GM18505 (cell line): ENCODE results near the gene ZNF121.
"Not testable (repeated sequence)": the region's sequence is repeated elsewhere in the genome, so short reads cannot be mapped to it uniquely, and the experiment has no call there.

Experiments
- ATAC-seq: cut with Tn5 transposase; IDR thresholded peaks from one replicate; pipeline ENCODE4 v1.9.1; 2021; ENCODE audit not compliant: unreplicated experiment
- POLR2A ChIP-seq: IDR thresholded peaks from 4 replicates; pipeline ENCODE4 v1.6.1; 2011; ENCODE audit warnings: borderline replicate concordance; ENCODE audit not compliant: insufficient read depth, insufficient read length; ENCODE audit errors: extremely low read depth

ZNF121 gene

DNA sequence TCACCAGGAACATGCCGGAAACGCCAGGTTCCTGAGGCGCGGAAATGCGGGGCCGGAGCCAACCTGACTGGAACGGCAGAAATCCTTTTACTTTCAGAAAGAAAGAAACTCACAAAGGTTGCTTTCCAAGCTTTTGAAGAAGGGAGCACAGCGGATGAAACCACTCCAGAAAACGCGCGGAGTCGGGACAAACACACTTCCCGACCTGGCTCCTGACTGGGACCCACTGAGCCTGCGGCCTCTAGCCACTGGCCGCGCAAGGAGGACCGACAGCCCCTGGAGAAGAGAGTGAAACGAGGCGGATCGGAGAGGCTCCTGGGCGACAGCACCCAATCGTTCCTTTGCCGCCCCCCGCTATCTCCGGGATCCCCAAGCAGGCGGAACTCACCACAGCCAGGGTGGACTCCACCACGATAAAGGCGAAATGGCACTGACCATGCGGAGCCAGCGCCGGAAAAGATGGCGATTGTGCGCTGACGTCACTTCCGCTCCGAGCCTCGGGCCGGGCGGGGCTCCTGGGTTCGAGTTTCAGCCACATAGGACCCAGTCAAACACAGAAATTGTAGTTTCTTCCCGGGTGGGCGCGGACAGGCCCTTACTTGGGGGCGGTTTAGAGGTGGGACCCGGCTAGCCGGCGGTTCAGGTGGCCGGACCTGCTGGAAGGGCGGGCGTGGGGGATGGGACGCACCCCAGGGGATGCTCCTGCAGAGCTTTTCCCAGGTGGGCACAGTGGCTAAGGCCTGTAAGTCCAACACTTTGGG, at the start of gene ZNF121:
ZNF121 (minus strand) TSS at position 432 of the 761 bp plus-strand sequence. CDS start 16,407 bp downstream, outside the sequence.
- peak; percentile 92 for ATAC-seq

DNA sequence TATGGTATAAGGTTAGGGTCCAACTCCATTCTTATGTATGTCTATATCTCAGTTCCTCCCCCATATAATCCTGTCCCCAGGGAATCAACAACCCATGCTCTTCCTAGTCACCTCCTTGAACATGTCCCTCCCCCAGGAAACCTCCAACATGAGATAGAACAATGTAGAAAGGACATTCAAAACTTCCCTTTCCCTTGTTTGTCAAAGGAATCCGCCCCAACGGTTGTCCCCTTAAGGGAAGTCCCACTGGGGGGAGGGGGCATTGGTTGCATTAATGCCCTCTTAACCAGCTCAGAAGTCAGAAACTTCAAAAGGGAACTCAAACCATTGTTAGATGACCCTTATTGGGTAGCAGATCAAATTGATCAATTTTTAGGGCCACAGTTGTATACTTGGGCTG, 43.6 kb upstream of the ZNF121 start:
- no peak for TF ChIP-seq POLR2A
- ATAC-seq = no peak

More for the DNA sequence above, at the start of gene ZNF121:
- peak; percentile 93 for TF ChIP-seq POLR2A

DNA sequence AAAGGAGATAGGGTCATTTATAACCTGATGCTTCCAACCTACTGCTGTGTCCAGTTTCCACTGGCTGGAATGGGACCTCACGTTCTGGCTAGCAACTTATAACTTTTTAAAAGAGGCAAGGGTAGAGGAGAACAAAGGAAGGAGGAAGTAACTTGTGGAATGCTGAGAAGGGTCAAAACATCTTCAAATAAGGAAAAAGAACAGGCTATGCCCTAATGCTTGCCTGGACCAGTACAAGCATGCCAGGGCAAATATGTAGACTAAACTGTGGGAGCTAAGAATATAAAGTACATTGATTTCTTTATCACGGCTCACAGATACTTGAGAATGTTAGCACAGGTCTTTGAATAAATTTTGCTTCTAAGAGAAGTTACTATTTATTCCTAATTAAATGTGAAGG, 38.2 kb upstream of the ZNF121 start:
- no peak for TF ChIP-seq POLR2A
- ATAC-seq = no peak

DNA sequence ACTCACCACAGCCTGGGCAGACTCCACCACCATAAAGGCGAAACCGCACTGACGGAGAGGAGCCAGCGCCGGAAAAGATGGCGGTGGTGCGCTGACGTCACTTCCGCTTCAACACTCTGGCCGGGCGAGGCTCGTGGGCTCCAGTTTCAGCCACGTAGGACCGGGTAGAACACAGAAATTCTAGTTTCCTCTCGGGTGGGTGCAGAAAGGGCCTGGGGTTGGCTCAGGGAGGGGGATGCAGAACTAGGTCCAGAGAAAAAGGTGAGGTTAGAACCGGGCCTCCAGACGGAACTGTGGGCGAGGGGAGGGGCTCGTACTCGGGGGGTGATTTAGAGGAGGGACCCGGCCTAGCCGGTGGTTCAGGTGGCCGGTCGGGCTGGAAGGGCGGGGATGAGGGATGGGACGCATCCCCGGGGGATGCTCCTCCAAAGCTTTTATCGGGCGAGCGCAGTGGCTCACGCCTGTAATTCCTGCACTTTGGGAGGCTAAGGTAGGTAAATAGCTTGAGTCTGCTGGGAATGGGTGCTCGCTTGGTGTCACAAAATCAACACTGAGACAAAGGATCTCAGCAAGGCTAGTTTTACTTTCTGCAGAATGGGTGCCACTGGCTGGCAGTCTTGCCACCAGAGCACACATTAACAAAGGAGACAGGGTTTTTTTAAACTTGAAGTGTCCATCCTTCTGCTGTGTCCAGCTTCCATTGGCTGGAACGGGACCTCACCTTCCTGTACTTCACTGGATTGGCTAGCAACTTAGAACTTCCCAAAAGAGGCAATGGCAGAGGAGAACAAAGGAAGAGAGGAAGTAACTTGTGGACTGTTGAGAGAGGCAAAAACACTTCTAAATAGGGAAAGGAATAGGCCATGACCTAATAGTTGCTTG, 37.1 kb upstream of the ZNF121 start, which contains the start of gene ZNF561:
ZNF561 (minus strand) TSS at position 77 of the 882 bp plus-strand sequence. CDS start 1,776 bp downstream, outside the sequence.
- peak; percentile 78 for TF ChIP-seq POLR2A
- peak; percentile 83 for ATAC-seq

DNA sequence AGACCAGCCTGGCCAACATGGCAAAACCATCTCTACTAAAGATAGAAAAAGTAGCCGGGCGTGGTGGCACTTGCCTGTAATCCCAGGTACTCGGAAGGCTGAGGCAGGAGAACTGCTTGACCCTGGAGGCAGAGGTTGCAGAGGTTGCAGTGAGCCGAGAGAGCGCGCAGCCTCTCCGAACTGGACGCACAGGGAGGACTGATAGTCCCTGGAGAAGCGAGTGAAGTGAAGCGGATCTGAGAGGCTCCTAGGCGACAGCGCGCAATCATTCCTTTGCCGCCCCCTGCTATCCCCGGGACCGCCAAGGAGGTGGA, 36.5 kb upstream of the ZNF121 start:
- TF ChIP-seq POLR2A = no peak
- no peak for ATAC-seq

DNA sequence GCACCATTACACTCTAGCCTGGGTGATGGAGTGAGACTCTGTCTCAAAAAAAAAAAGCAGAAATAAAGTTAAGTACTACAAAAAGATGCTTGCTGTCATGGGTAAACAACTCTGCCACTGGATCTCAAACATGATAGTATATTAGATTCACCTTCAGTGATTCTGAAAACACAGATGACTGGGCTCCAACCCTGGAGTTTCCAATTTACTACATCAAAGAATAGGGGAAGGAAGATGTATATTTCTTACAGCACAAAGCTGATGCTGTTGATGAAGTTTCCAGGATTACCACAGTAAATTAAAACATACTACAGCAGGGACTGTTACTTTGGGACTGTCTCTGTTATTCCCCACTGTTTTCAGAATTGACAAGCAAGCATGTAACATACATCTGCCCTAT, 31.5 kb upstream of the ZNF121 start:
- no peak for ATAC-seq
- TF ChIP-seq POLR2A = no peak

DNA sequence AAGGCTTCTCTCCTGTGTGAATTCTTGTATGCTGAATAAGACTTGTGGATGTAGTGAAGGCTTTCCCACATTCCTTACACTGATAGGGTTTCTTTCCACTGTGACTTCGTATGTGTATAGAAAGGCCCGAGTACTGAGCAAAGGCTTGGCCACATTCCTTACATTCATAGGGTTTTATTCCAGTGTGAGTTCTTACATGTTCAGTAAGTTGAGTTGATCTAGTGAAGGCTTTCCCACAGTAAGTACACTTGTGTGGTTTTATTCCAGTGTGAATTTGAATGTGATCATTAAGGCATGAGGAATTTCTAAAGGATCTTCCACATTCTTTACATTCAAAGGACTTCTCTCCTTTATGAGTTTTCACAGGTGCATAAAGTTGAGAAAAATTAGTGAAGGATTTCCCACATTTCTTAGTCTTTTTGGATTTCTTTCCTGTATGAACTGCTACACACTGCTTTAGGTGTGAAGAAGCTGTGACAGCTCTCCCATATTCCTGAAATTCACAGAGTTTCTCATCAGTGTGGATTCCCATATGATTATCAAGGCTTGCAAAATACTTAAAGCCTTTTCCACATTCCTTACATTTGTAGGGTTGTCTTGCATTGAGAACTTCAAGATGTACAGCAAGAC, 26.3 kb upstream of the ZNF121 start:
- no peak for TF ChIP-seq POLR2A
- ATAC-seq = no peak

DNA sequence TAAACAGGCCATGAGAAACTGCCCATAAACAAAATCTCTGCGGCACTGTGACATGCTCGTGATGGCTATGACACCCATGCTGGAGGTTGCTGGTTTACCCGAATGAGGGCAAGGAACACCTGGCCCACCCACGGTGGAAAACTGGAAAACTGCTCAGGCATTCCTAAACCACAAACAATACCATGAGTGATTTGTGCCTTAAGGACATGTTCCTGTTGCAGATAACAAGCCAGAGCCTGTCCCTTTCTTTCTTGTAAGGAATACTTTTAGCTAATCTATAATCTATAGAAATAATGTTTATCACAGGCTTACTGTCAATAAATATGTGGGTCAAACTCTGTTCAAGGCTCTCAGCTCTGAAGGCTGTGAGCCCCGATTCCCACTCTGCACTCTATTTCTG, 24.6 kb upstream of the ZNF121 start:
- no peak for TF ChIP-seq POLR2A
- no peak for ATAC-seq

DNA sequence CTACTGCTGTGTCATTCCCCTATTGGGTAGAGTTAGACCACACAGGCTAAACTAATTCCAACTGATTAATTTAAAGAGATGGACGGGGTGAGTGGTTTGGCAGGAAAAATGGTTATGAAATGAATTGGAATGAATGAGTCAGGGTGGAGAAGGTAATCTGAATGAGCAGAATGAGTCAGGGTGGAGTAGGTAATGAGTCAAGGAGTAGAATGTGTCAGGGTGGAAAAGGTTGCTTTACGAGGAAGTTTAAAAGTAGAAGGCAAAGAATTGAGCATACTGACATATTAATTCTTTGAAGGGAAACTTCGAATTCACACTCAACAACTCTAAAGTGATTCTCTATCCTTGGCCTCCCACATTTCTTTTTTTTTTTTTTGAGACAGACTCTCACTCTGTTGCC, 12.7 kb upstream of the ZNF121 start:
- ATAC-seq = no peak
- no peak for TF ChIP-seq POLR2A

DNA sequence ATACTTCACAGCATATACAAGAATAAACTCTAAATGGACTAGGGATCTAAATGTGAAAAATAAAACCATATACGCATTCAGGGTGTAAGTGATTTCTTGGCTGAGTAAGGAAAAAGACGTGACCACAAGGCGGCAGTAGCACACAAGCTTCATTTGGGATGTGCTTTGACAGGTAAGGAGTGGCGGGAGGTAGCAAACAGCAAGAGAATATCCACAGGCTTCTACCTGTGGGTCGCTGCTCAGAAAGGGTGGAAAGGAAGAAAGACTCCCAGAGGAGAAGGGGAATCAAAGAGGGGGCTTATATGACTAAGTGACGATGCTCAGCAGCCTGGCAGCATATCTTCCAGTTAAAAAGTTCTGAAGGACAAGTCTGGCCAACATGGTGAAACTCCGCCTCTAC, 2.5 kb upstream of the ZNF121 start:
- ATAC-seq = no peak
- TF ChIP-seq POLR2A = no peak

DNA sequence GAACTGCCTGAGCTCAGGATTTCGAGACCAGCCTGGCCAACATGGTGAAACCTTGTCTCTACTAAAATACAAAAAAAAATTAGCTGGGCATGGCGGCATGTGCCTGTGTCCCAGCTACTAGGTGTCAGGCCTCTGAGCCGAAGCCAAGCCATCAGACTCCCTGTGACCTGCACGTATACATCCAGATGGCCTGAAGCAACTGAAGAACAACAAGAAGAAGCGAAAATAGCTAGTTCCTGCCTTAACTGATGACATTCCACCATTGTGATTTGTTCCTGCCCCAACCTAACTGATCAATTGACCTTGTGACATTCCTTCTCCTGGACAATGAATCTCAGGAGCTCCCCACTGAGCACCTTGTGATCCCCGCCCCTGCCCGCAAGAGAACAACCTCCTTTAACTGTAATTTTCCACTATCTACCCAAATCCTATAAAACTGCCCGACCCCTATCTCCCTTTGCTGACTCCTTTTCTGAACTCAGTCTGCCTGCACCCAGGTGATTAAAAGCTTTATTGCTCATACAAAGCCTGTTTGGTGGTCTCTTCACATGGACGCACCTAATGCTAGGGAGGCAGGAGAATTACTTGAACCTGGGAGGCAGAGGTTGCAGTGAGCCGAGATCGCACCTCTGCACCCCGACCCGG, 2.1 kb downstream of the ZNF121 start:
- ATAC-seq = not testable (repeated sequence)

DNA sequence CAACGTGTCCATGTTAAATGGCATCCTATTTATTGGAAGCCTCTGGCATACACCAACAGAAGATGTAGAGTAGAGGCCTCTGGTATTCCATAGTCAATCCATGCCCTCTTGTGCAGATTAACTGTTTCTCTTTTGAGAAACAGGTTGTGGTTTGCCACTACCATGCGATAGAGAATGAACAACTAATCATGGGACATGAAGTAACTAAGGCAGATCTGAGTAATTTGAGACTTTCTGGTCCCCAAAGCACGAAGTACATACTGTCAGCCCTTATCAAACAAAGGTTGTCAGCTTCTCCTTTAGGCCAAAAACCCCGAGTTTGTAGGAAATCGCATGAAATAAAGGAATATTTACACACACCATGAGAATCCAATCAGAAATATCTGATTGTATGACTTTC, 3.6 kb downstream of the ZNF121 start:
- no peak for TF ChIP-seq POLR2A
- no peak for ATAC-seq

DNA sequence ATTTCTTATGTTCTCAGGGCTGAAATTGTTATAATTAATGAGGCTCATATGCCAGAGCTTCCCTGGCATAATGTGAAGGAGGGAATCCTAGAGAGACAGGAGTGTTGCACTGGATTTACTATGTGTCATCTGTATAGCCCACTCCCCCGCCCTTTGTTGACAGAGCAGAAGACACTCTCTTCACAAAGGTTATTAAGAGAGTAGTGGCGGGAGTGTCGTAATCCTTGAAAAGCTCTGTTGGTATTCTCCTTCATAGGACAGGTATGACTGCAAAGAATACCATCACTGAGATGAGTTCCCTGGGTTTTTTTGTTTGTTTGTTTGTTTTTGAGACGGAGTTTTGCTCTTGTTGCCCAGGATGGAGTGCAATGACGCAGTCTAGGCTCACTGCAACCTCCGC, 14.0 kb downstream of the ZNF121 start:
- TF ChIP-seq POLR2A = no peak
- ATAC-seq = no peak
